Stomach (tissue), 4 donors: ENCODE measurements around the gene RALY.

Source experiments
- EP300 ChIP-seq: sonication (generic); formaldehyde crosslinking; IDR thresholded peaks from one replicate; pipeline ENCODE4 v1.6.1; 2017; ENCODE audit warnings: antibody characterized with exemption
- POLR2A ChIP-seq, 4 donors: fragments of 450-650 bp; IDR thresholded peaks; one replicate each; pipeline ENCODE4 v1.6.1; 2016; ENCODE audit warnings: antibody characterized with exemption in 4 of 4, control low read depth in 2 of 4, mild to moderate bottlenecking in 1 of 4, moderate library complexity in 1 of 4

DNA sequence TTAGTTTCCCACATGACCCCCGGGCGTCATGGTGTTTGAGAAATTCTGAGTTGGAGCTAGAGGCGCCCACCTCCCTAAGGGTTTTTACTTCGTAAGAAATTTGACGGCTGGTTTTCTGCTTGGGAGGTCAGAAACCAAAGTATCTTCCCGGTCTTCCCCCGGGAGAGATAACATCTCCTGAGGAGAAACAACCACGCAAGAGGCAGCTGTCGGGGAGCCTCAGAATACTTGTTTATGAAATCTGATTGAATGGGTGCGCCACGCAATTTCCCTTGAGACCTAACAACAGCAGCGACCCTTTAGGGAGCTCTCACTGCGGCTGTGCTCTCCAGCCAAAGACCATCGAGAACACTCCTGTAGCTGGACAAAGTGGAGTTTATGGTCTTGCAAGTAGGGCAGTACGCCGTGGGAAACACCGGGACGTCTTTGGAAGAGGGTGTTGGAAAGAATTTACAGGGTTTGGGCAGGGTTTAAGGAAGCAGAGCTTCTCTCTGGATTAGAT, 118.9 kb downstream of the RALY start:
- no peak for TF ChIP-seq POLR2A (IDR thresholded peaks at IDR 0.05)
- TF ChIP-seq EP300, result no peak
